ENCODE measurements around the gene ULK3.

ULK3 gene

DNA sequence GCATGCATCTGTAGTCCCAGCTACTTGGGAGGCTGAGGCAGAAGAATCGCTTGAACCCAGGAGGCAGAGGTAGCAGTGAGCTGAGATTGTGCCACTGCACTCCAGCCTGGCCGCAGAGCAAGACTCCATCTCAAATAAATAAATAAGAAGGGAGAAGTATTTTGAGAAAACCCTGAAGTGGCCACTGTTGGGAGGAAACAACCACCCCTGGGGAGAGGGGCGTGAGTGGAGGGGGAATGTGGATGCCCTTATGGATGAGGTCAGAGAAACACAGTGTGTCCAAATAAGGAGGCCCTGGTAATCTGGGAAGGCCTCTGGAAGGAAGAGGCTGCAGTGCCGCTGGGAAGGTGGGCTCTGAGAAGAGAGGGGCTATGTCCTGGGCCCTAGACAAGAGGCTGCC, 20.7 kb downstream of the ULK3 start:
- no peak for DNase-seq (ENCODE audit: low read depth)

DNA sequence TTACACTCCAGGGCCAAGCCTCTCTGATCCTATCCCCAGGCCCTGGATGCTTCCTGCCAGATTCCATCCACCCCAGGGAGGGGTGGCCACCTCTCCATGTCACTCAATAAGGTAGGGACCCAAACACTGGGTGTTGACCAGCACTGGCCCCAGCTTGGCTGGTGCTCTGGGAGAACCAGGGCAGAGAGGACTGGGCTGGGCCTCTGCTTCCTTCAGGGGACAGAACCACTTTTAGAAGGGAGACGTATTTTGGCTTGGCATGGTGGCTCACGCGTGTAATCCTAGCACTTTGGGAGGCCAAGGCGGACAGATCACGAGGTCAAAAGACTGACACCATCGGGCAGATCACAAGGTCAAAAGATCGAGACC, 21.2 kb downstream of the ULK3 start:
- no peak for DNase-seq (ENCODE audit: low read depth)

DNA sequence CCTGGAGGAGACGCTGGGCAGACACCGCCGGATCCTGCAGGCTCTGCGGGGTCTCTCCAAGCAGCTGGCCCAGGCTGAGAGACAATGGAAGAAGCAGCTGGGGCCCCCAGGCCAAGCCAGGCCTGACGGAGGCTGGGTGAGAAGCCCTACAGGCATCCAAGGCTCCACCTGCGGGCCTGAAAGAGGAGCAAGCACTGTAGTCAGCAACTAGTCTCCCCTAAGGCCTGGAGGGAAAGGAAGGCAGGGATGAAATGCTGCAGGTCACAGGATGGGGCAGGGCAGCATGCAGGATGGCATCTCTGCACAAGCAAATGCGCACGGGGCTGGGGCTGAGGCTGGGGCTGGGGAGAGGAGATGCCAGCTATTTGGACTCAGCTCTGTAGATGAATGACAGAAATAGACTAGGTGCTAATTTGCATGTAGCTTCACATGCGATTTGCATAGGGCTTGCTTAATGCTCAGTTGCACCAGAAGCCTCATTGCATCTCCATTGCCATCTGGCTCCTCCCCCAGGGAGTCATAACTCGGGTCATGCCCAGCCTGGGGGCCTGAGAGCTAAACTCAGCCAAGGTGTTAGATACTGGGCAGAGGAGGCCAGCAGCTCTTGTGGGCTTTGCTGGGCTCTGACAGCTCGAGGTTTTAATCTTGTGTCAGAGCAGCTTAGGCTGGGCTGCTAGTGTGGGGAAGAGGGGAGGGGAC, 21.7 kb downstream of the ULK3 start:
- no peak for DNase-seq (ENCODE audit: low read depth)

DNA sequence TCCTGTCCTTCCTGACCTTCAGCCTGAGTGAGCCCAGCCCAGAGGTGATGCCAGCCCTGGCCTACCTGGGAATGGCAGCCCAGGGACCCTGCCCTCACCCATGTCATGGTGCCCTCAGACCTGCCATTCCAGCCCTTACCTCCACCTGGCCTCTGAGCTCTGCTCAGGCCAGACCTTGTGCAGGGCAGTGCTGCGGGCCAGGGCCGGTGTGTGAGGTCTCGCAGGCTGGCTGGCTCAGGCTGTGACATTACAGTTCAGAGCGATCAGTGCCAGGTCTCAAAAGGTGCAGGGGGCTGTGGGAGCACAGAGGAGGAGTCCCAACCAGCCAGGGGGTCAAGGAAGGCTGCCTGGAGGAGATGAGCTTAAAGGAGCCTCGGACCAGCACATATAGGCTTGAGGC, 22.9 kb downstream of the ULK3 start:
- no peak for DNase-seq (ENCODE audit: low read depth)

DNA sequence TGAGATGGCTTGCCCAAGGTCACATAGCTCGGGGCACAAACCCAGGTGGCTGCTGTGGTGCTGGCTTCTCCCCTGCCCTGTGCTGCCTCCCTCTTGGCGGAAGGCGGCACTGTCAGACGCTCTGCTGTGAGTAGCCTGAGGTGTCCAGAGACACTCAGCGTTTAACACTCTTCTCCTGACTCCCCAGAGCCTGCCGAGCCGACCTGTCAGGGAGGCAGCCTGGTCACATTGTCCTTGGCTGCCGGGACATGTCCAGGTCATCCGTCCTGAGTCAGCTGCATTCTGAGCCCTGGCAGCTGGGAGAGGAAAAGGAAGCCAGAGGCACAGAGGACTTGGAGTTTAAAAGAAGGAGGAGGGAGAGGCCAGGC, 25.6 kb downstream of the ULK3 start:
- no peak for DNase-seq (ENCODE audit: low read depth)

DNA sequence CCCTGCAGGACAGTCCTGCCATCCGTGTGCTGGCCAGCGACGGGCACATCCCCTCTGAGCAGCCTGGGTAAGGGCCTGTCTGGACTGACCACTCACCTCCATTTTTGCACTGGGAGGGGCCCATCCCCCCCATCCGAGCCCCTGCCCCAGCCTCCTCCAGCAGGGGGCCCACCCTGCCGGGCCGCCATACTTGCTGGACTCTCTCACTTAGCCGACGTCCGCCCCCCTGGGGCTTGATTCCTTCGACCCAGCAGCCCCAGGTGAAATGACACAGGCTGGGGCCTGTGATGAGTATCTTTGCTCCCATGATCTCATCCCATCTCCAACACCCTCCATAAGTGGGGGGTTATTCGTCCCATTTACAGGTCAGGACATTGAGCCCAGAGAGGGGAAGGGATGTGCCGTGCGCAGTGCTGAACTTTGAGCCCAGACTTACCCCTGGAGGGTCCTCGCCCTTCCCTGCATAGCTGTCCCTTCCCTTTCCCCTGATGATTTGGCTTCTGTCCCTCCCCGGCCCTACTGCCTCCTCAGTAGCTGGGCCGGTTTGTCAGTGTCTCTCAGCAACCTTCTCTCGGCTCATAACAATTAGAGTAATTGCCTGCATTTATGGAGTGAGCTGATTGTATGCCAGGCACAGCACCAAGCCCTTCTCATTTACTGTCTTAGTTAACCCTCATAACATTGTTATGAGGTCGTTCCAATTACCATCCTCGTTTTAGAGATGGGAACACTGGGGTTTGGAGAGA, 26.2 kb downstream of the ULK3 start:
- no peak for DNase-seq (ENCODE audit: low read depth)

DNA sequence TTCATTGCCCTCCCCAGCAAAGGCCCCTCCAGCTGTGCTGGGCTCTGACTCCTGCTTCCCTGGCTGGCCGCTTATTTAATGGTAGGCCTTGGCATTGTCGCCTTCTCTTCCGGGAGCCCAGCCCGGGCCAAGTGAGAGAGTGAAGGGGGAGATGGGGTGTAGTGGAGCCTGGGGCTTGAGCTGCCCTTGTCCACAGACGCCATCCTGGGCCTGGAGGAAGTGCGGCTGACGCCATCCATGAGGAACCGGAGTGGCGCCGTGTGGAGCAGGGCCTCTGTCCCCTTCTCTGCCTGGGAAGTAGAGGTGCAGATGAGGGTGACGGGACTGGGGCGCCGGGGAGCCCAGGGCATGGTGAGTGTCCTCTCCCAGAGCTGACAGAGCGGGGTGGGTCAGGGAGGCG, 27.0 kb downstream of the ULK3 start:
- DNase-seq (ENCODE audit: low read depth): no peak

DNA sequence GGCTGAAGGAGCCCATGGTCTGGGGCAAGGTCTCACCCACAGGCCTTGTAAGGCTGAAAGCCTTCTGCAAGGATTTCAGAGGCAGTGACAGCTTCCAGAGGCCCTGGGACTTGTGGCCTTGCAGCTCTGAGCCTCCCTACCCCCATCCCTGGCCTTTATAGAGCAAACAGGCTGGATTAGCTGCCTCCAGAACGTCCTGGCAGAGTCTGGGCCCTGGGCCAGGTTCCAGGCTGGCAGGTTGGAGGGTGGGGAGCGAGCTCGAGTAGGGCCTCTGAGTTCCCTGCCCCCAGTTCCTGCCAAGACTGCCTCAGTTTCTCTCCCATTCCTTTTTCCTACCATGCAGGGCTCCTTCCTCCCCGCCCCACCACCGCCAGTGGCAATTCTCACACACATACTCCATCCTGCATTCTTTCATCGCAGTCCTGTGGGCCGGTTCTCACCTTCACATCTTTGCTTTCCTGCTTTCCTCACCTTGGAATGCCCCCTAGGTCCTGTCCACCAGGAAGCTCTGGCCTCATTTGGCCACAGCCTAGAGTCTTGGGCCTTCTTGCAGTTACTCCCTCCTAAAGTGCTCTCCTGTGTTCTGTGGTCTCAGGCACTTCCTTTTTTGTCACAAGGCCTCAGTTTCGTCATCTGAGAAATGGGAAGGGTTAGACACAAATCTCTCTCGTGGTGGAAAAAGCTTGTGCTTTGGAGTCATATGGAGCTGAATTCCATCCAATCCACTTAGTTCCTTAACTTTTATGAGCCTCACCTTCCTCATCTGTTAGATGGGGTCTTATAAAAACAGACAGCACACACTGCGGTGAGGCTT, 27.6 kb downstream of the ULK3 start:
- DNase-seq (ENCODE audit: low read depth): no peak

DNA sequence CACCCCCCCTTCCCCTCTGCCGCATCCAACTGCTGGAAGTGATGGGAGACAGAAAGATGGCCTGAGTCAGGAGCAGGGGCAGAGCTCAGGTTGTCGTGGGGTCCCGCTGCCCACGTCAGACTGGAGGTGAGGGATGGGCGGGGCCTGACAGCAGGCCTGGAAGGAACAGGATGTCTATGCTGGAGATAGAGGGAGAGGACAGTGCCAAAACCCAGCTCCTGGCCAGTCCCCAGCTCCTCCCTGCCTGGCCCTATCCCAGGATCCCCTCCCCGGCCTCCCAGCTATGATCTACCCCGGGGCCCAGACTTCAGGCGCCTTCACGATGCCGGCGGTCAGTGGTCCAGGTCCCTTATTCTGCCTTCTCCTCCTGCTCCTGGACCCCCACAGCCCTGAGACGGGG, 30.4 kb downstream of the ULK3 start, which contains the start of gene LMAN1L:
Gene LMAN1L (plus strand): TSS at position 303 of the 400 bp plus-strand sequence. CDS start 20 bp downstream, at position 323.
- DNase-seq (ENCODE audit: low read depth): no peak

DNA sequence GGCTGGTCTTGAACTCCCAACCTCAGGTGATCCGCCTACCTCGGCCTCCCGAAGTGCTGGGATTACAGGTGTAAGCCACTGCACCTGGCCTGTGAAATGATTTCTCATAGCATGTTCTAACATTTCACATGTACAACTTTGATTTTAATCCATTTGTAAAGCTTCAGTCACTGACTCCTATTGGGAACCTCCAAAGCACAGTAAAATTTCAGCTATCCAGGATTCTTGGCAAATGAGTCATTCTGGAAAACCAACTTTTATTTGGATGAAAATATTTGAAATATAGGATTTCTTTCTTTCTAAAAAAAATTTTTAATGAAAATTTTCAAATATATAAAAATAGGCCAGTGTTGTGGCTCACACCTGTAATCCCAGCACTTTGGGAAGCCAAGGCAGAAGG, 33.0 kb downstream of the ULK3 start:
- peak; percentile 35 for DNase-seq (ENCODE audit: low read depth)

DNA sequence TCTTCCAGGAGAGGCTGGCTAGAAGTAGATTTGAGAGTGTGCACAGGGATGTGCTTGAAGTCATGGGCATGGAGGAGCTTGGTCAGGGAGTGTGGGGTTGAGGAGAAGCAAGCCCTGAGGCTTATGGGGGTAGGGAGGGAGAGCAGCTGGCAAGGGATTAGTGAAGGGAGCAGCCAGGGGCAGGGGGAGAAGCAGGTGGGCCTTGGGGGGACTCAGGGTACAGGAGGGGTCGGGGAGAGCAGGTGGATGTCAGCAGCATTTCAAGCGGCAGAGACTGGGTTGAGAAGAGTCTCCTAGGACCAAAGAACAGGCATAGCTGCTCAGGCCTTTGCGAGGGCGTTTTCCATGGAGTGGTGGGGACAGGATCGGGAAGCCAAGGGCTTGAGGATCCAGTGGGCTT, 33.7 kb downstream of the ULK3 start:
- no peak for DNase-seq (ENCODE audit: low read depth)

DNA sequence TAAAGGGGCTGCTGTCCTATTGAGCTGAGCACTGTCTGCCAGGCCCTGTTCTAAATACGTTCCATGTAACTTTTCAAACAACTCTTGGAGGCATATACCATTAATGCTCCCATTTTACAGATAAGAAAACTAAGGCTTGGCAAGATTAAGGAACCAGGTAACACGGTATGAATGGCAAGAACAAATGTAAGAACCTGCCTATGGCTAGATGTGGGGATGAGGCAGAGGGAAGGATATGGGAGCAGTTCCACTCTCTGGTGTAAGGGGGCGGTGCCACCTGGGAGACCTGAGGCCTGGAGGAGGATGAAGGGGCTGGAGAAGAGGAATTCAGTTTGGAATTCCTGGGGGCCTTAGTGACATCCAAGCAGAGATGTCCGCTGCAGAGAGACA, 34.1 kb downstream of the ULK3 start:
- no peak for DNase-seq (ENCODE audit: low read depth)

DNA sequence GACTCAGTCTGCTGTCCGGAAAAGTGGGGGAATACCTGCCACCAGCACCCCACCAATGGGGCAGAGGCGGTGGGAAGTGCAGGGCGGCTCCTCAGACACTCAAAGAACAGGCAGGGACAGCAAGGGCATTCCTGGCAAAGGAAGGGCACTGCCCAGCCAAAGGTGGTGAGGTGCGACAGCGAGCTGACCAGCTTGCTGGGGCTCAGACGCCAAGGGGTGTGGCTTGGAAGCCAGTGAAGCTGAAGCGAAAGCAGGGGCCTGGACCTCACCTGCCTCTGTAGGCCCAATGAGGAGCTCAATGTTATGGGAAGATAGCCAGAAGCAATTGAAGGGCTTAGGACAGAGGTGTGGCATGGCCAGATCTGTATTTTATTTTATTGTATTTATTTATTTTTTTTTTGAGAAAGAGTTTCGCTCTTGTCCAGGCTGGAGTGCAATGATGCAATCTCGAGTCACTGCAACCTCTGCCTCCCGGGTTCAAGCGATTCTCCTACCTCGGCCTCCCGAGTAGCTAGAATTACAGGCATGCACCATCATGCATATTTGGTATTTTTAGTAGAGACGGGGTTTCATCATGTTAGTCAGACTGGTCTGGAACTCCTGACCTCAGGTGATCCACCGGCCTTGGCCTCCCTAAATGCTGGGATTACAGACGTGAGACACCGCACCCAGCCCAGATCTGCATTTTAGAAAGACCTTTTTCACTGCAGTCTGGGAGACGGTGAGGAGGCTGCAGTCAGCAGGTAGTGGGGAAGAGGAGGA, 34.7 kb downstream of the ULK3 start:
- DNase-seq (ENCODE audit: low read depth): no peak

DNA sequence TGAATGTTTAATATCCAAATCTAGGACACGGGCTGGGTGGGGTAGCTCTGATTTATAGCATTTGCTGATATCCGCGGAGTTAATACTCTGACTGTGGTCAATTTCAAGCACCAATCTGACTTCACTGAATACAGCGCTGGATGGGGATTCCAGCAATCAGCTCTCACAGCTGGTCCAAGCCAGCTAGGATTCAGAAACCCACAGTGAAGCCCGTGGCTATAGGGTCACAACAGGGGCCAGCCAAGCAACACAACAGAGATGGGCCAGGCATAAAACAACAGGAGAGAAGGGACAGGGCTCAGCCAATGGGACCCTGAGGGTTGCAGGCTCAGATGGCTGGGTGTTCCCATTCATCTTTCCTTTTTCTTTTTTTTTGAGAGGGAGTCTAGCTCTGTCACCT, 35.7 kb downstream of the ULK3 start:
- DNase-seq (ENCODE audit: low read depth): no peak

DNA sequence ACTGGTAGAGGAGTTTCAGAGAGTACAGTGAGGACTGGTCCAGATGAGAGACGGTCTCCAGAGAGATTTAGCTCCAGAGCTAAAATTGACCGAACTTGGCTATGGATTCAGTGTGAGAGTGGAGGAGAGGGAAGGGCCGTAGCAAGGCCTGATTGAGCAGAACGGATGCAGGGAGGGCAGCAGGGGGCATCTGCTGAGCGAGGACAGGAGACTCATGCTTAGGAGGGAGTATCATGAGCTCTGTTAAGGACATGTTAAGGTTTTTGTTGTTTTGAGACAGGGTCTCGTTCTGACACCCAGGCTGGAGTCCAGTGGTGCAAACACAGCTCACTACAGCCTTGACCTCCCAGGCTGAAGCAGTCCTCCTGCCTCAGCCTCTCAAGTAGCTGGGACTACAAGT, 38.0 kb downstream of the ULK3 start:
- no peak for DNase-seq (ENCODE audit: low read depth)

DNA sequence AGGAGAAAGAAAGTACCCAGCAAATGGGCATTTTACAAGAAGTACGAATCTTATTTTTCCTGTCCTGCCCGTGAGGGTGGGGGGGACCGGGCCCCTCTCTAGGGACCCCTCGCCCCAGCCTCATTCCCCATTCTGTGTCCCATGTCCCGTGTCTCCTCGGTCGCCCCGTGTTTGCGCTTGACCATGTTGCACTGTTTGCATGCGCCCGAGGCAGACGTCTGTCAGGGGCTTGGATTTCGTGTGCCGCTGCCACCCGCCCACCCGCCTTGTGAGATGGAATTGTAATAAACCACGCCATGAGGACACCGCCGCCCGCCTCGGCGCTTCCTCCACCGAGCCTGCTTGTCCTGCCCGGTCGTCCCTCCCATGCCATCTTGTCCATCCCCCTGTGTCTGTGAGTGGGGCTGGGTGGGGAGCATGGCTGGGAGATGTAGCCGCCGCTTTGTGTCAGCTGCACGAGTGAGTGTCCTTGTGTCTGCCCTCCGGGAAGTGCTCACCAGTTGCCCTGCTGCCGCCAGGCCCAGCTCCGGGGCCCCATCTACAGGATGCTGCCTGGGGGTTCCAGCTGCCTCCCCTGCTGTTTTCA, 40.0 kb downstream of the ULK3 start:
- DNase-seq (ENCODE audit: low read depth): no peak

DNA sequence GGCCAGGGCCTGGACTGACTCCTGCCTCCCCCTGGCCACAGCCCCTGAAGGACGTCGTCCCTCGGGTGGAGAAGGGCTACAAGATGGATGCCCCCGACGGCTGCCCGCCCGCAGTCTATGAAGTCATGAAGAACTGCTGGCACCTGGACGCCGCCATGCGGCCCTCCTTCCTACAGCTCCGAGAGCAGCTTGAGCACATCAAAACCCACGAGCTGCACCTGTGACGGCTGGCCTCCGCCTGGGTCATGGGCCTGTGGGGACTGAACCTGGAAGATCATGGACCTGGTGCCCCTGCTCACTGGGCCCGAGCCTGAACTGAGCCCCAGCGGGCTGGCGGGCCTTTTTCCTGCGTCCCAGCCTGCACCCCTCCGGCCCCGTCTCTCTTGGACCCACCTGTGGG, 40.7 kb downstream of the ULK3 start:
- DNase-seq (ENCODE audit: low read depth): no peak

DNA sequence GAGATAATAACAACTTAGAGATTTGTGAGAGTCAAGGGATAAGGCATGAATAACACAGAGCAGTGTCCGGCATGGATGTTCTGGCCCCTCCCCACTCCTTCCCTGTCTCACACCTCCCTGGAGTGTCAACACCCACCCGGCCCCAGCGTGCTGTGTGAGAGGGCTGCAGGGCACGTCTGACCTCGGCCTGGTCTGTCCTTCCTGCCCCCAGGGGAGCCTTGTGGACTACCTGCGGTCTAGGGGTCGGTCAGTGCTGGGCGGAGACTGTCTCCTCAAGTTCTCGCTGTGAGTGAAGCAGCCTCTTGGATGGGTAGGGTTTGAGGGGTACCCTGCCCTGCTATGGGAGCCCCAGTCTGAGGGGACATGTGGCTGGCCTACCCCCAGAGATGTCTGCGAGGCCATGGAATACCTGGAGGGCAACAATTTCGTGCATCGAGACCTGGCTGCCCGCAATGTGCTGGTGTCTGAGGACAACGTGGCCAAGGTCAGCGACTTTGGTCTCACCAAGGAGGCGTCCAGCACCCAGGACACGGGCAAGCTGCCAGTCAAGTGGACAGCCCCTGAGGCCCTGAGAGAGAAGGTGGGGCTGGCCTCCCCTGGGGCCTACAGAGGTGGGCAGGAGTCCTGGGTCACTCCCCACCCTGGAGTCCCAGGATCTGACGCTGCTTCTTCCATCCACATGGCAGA, 41.5 kb downstream of the ULK3 start:
- DNase-seq (ENCODE audit: low read depth): no peak

DNA sequence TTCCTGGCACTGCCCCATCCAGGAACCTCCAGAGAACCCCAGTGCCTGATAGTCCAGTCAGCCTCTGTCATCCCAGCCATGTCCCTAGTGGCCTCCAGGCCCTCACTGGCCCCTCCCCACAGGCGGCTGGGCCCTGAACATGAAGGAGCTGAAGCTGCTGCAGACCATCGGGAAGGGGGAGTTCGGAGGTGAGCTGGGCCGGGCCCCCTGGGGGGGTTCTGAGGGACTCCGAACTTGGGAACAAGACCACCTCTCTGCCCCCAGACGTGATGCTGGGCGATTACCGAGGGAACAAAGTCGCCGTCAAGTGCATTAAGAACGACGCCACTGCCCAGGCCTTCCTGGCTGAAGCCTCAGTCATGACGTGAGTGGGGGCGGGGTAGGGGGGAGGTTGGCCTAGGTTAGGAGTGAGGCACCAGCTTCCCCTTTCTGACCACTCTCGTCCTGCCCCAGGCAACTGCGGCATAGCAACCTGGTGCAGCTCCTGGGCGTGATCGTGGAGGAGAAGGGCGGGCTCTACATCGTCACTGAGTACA, 42.3 kb downstream of the ULK3 start:
- DNase-seq (ENCODE audit: low read depth): no peak

DNA sequence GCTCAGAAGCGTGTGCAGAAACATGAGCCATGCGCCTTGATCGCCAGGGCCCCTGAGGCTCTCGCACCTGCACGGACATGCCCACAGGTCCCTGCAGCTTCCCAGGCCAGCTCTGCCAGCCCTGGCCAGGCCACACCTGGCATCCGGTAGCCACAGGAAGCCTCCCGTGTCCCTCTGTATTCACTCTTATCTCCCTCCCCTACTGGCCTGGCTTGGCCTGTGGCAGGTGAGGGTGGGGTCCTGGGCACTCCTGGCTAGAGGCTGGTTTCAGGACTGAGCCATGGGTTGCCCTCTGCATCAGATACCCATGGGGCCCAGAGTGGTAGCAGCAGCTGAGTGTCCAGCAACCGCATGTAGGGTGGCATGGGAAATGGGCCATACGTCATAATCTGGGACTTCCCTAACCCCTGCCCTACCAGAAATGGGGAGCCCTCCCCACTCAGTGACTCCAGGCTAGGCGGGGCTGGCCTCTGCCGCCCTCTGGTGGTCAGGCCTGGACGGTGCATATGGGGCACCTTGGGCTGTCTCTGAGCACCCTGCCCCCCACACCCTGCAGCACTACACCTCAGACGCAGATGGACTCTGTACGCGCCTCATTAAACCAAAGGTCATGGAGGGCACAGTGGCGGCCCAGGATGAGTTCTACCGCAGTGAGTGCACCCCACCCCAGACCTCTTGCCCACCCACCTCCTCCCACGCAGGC, 42.9 kb downstream of the ULK3 start:
- DNase-seq (ENCODE audit: low read depth): no peak

Measured in HS-5 (cell line).